Measurements from ENCODE around the gene SLCO1B3.
"Not testable (repeated sequence)": the region's sequence is repeated elsewhere in the genome, so short reads cannot be mapped to it uniquely, and the experiment has no call there.

The SLCO1B3 gene, protein sequence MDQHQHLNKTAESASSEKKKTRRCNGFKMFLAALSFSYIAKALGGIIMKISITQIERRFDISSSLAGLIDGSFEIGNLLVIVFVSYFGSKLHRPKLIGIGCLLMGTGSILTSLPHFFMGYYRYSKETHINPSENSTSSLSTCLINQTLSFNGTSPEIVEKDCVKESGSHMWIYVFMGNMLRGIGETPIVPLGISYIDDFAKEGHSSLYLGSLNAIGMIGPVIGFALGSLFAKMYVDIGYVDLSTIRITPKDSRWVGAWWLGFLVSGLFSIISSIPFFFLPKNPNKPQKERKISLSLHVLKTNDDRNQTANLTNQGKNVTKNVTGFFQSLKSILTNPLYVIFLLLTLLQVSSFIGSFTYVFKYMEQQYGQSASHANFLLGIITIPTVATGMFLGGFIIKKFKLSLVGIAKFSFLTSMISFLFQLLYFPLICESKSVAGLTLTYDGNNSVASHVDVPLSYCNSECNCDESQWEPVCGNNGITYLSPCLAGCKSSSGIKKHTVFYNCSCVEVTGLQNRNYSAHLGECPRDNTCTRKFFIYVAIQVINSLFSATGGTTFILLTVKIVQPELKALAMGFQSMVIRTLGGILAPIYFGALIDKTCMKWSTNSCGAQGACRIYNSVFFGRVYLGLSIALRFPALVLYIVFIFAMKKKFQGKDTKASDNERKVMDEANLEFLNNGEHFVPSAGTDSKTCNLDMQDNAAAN

DNA sequence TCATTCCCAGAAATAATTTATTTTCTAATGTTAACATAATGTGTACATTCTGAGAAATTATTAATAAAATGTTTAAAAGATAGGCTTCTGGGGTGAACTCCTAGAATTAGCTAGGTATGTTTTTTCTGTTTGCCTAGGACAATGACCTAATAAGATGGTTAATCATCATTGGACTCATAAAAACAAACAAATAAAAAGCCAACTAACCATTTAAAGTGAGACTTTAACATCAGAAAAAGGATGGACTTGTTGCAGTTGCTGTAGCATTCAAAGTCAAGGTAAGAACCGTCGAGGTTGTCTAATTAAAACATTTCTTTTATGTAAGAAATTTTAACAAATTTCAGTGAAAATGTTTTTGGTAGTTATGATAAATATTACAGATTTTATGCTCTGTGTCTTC lies at the start of gene SLCO1B3:
Gene SLCO1B3, plus strand, starts transcription at position 219 of the 400 bp plus-strand sequence. CDS start 5,034 bp downstream, outside the sequence.
- DNase-seq, result no peak

DNA sequence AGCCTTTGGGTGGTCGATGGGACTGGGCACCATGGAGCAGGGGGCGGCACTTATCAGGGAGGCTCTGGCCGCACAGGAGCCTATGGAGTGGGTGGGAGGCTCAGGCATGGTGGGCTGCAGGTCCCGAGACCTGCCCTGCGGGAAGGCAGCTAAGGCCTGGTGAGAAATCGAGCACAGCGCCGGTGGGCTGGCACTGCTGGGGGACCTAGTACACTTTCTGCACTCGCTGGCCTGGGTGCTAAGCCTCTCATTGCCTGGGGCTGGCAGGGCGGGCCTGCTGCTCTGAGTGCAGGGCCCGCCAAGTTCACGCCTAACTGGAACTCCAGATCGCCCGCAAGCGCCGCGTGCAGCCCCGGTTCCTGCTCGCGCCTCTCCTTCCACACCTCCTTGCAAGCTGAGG lies 33.1 kb upstream of the SLCO1B3 start:
- DNase-seq, result no peak

DNA sequence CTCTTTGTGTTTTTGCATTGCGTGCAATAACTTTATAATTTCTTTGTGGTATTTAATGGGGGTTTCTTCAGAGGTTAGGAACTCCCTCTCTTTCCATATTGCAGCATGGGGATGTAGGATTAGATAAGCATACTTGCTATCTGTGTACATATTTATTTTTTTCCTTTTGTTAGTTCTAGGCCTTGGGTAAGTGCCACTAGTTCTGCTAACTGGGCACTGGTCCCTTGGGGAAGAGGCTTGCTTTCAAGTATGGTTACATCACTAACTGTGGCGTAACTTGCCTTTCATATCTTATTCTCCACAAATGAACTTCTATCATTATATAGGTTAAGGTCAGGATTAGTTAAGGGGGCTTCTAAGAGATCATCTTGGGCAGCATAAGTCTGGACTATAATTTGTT lies 31.5 kb upstream of the SLCO1B3 start:
- DNase-seq, result no peak

DNA sequence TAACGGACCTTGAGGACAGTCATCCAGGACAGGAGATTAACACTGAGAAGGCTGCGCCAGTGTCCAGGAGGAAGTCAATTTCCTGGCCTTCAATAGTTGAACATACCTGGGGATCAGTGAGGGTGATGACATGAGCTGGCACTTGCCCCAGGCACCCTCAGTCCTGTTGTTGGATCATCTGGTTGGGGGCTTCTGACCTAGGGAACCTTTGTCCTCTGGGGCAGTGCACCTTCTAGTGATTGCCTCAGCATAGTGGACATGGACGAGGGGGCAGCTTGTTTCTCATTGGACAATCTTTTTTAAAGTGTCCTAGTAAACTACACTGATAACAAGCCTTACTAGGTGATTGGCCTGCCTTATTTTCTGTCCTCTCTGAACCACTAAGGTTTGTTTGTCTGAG lies 30.5 kb upstream of the SLCO1B3 start:
- not testable (repeated sequence) for DNase-seq

DNA sequence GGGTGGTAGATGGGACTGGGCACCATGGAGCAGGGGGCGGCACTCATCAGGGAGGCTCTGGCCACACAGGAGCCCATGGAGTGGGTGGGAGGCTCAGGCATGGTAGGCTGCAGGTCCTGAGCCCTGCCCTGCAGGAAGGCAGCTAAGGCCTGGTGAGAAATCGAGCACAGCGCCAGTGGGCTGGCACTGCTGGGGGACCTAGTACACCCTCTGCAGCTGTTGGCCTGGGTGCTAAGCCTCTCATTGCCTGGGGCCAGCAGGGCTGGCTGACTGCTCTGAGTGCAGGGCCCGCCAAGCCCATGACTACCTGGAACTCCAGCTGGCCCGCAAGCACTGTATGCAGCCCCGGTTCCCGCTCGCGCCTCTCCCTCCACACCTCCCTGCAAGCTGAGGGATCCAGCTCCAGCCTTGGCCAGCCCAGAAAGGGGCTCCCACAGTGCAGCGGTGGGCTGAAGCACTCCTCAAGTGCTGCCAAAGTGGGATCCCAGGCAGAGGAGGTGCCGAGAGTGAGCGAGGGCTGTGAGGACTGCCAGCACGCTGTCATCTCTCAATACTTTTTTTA lies 26.6 kb upstream of the SLCO1B3 start:
- not testable (repeated sequence) for DNase-seq

DNA sequence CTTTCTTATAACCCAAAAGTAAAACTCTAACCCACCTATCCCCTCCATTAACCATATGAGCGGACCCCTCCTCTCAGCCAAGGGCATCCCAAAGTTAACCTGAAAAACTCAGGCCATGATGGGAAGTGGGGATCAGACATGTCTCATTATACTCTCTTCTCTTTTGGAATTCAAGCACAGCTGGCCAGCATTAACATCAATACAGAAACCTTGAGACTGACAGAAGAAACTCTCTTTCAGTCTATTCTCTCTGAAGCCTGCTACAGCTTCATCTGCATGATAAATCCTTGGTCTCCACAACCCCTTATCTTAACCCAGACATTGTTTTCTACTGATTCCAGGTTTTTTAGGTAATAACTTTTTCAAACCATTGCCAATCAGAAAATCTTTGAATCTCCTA lies 17.5 kb upstream of the SLCO1B3 start:
- no peak for DNase-seq

DNA sequence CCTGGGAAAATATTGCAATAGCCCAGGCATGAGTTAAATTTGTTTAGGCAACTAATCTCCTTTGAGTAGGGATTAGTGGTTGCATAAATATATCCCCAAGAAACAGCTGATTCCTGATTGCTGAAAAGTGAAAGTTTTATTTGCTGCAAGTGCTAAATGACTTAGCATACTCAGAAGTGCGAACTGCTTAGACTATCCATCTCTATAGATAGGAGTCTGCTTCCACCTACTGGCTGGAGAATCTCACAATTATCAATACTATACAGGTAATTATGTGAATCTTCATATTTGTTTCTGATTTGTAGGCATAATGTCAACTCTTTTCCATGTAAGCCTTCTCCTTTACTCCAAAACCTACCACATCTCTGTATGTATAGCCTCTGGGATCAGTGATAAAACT lies 12.0 kb upstream of the SLCO1B3 start:
- no peak for DNase-seq

DNA sequence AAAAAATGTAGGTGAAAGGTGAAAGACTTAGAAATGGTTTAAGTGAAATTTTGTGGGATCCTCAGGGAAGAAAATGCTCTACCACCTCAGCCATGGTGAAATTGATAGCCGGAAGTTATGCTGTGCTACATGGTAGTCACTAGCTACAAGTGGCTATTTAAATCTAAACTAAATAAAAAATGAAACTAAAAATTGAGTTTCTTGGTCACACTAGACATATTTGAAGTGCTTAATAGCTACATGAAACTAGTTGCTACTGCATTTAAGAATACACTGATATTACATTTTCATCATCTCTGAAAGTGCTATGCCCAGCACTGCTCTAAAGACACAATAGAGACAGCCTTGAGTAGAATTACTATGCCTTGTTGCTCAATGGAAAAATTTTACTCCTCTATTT lies 10.3 kb upstream of the SLCO1B3 start:
- DNase-seq, result no peak

DNA sequence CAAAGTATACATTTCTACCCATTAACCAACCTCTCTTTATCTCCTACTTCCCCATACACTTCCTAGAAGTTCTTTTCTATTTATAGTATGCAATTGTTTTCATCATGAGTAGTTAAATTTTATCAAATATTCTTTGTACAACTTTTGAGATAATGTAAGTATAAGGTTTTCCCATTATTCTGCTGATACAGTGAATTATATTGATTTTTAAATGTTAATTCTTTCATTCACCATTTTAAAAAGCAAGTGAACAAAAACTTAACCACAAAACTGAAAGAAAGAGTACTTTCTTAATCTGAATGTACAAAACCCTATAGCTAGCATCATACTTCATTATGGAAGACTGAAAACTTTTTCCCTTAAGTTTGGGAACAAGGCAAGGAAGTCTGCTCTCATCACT lies 9.5 kb upstream of the SLCO1B3 start:
- no peak for DNase-seq

DNA sequence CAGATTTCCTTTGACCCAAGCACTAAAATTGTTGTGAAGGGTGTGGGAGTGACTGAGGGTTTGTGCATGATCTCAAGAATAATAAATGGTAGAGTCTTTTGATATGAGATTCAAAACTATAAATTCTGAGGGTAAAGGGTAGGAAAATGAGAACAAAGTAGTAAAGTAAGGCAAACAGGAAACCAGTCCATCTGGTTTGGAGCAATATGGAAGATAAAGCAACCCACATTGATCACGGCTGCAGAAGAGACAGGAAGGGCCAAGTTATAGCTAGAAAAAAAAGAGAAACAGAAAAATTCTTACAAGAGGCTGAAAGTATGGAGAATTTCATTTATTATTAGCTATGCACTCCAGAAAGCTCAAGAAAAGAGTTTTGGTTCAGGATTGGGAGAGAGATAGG lies 4.6 kb upstream of the SLCO1B3 start:
- DNase-seq, result no peak

DNA sequence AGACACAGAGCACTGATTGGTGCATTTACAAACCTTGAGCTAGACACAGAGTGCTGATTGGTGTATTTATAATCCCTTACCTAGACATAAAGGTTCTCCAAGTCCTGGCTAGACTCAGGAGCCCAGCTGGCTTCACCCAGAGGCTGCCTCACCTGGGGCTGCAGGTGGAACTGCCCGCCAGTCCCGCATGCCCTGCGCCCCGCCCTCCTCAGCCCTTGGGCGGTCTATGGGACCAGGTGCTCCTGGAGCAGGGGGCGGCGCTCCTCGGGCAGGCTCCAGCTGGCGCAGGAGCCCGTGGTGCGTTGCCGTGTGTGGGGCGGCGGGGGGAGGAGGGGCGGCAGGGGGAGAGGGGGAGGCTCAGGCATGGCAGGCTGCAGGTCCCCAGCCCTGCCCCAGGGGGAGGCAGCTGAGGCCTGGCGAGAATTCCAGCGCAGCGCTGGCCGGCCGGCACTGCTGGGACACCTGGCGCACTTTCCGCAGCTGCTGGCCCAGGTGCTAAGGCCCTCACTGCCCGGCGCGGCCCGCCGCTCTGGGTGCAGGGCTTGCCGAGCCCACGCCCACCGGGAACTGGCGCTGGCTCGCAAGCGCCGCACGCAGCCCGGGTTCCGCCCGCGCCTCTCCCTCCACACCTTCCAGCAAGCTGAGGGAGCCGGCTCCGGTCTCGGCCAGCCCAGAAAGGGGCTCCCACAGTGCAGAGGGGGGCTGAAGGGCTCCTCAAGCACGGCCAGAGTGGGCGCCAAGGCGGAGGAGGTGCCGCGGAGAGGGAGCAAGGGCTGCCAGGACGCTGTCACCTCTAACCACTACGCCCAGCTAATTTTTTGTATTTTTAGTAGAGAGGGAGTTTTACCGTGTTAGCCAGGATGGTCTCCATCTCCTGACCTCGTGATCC lies 3.1 kb upstream of the SLCO1B3 start:
- no peak for DNase-seq

DNA sequence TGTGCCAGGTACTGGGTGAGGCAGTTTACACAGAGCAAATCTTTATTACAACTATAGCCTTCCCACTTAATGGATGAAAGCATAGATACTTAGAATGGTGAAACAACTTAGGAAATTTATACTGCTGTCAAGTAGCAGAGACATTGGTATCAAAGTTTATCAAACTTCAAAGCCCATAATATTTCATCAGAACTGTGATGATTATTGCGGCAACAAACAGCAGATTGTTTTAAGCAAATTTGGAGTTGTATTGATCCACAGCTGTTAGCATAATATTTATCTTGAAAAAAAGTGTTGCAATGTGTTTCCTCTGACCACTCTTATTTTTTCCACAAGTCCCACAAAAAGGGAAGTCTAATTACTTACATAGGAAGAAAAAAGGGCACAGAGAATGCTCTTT lies 2.0 kb upstream of the SLCO1B3 start:
- no peak for DNase-seq

DNA sequence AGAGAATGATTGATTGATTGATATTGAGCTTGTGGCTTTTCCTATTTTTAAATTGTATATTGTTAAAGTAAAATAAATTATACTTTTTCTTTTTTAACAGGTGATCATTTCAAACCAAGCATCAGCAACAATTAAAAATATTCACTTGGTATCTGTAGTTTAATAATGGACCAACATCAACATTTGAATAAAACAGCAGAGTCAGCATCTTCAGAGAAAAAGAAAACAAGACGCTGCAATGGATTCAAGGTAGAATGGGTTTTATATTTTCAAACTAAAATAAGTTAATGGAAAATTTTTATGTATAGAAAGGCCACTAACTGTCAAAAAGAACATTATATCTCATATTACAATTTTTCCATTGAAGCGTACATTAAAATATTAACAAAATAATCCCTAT lies 5.1 kb downstream of the SLCO1B3 start:
- DNase-seq, result no peak

DNA sequence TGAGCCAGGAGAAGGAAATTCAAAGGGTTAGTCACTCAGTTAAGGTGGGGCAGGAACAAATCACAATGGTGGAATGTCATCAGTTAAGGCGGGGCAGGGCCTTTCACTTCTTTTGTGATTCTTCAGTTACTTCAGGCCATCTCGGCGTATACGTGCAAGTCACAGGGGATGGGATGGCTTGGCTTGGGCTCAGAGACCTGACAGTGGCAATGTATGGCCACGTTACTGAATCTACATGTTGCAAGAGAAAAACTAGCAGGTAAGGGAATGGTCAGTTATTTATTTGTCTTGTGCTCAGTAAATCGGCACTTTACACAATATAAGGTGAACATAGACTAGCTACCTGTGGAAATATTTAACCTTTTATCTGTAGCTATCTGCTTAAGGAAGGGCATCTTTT lies 11.9 kb downstream of the SLCO1B3 start:
- DNase-seq, result no peak

DNA sequence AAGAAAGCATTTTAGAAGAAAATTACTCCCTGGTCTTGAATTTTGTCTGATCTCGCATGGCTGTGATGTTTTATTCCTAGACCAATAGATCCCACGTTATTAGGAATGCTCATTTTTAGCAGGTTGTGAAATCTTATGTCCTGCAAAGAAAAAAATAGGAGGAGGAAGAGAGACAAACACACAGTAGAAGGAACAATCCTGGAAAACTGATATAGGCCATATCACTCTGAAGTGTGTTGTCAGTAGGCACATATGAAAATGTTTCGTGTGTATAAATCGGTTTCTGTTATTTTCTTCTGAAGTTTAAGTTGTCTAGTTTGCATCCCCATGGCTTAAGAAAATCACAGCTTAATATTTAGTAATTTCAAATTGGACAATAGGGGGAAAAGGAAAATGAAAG lies 12.4 kb downstream of the SLCO1B3 start:
- DNase-seq, result no peak

DNA sequence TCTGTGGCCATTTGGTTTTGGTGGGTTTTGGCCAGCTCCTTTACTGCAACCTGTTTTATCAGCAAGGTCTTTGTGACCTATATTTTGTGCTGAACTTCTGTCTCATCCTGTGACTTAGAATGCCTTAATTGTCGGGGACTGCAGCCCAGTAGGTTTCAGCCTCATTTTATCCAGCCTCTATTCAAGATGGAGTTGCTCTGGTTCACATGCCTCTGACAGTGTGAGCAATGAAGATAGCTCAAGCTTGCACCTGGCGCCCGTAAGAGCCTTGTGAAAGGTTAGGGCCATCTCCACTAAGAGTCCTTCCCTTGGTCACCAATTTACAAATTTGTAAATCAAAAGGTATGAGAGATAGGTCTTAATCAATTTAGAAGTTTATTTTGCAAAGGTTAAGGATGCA lies 19.4 kb downstream of the SLCO1B3 start:
- no peak for DNase-seq

DNA sequence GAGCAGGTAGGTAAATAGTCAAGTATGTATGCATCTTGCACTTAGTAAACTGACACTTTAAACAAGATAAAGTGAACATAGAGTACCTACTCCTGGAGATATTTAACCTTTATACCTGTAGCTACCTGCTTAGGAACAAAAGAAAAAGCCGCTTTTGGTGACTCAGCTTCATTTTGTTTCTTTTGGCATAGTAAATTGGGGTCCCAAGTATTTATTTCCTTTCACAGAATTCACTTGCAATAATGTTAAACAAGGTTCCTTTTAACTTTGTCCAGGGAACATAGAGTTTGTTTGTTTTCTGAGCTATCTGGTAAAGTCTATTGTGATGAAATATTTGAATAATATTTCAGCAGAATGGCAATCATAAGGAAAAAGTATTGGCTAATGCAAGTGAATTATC lies 20.0 kb downstream of the SLCO1B3 start:
- no peak for DNase-seq

DNA sequence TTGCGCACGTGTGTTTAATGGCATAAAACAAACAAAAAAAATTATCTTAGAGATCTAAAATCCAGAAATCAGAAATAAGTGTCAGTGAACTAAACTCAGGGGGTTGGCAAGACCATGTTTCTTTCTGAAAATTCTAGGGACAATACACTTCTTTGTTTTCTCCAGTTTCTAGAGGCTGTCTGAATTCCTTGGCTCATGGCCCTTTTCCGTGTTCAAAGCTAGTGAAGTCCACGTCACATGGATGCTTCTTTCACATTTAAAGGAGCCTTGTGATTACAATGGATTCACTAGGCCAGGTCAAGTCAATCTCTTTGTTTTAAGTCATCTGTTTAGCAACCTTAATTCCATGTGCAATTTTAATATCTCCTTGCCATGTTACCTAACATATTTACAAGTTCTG lies 22.4 kb downstream of the SLCO1B3 start:
- DNase-seq, result no peak

DNA sequence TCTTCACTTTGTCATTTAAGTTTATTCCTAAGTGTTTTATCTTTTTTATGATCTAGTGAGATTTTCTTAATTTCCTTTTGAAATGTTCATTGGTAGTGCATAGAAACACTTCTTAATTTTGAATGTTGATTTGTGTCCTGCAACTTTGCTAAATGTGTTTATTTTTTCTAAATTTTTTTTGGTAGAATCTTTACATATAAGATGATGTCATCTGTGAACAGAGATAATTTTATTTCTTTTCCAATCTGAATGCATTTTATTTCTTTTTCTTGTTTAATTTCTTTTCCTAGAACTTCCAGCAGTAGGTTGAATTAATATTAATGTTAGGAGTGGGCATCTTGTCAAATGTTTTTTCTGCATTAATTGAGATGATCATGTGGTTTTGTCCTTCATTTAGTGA lies 42.1 kb downstream of the SLCO1B3 start:
- no peak for DNase-seq

DNA sequence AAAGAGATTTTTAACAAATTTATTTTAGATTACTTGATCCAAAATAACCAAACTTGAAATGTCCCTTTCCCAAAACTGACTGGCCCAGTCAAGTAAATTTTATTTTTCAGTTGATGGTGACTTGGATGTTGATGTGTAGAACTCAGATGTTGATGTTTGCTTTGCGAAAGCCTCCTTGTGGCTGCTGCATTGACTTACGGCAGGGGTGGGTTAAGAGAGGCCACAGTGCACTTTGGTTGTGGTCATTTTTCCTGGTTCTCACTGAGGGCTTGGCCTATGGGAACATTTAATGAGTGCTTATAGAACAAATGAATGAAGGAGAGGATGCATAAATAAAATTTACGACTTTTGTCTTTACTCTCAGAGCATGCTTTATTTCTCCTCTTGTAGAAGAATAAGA lies 52.6 kb downstream of the SLCO1B3 start:
- no peak for DNase-seq

DNA sequence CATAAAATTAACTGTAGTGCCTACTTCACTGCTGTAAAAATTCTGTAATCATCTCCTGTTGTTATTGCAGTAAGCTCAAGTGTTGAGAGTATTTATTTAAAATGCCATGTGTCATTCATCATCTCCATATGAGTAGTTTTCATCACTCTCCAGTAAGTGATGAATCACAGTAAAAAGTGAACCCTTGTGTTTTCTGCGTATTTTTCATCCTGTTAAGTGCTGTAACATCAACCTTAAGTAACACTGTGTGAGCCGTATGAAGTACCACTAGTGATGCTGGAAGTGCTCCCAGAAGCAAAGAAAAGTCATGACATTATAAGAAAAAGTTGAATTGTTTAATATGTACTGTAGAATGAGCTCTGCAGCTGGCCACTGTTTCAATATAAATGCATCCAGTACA lies 55.4 kb downstream of the SLCO1B3 start:
- no peak for DNase-seq

DNA sequence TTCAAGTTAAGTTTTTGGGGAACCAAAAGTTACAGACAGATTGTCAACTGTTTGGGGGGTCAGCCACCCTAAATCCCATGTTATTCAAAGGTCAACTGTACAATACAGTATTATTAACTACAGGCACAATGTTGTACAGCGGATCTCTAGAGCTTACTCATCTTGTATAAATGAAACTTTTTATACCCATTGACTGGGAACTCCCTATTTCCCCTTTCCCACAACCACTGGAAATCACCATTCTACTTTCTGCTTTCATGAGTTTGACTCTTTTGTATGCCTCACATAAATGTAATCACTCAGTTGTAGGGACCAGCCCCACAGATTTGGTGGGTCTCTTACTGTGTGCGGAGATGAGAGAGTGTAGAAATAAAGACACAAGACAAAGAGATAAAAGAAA lies 57.8 kb downstream of the SLCO1B3 start:
- DNase-seq, result no peak

DNA sequence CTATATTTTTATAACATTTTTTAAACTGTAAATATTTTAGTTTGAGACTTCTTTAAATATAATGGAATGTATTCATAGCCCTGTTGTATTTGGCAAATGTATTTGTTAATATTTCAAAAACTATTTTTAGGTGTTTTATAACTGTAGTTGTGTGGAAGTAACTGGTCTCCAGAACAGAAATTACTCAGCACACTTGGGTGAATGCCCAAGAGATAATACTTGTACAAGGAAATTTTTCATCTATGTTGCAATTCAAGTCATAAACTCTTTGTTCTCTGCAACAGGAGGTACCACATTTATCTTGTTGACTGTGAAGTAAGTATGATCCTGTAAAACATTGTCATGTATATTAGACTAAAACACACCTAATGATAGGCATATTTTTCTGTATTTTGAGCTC lies 72.8 kb downstream of the SLCO1B3 start:
- DNase-seq, result no peak
